H1 (cell line): Measurements from ENCODE around the gene NR2F2.

Experiments
- CTCF ChIP-seq, 3 experiments: IDR thresholded peaks; 1 replicate in 2 of 3; 2 replicates in 1 of 3; pipeline versions ENCODE4 v1.5.1 to v1.6.1; 2011; ENCODE audit warnings: low read length in 3 of 3, mild to moderate bottlenecking in 3 of 3, inconsistent platforms in 2 of 3, low read depth in 1 of 3, moderate library complexity in 1 of 3; ENCODE audit not compliant: insufficient read depth in 1 of 3; ENCODE audit errors: control extremely low read depth in 1 of 3
- FOSL1 ChIP-seq: IDR thresholded peaks from 2 replicates; pipeline ENCODE4 v1.6.1; 2011; ENCODE audit warnings: mild to moderate bottlenecking, low read depth, low read length, moderate library complexity; ENCODE audit not compliant: insufficient read depth
- POLR2A ChIP-seq, 2 experiments: IDR thresholded peaks; 1 replicate in 1 of 2; 2 replicates in 1 of 2; pipeline ENCODE4 v1.6.1; 2011; ENCODE audit warnings: low read depth in 2 of 2, low read length in 2 of 2, mild to moderate bottlenecking in 2 of 2; ENCODE audit errors: control extremely low read depth in 1 of 2

GRCh38 chr15:96329403-96329981 is 1.0 kb upstream of the NR2F2 start:
- TF ChIP-seq FOSL1 (no peak), POLR2A (IDR thresholded peaks at IDR 0.05; ENCODE audit: control extremely low read depth in 1 of 2, low read depth in 2 of 2, low read length in 2 of 2) (no peak), CTCF (IDR thresholded peaks at IDR 0.05; ENCODE audit: control extremely low read depth in 1 of 3, insufficient read depth in 1 of 3, low read depth in 1 of 3, low read length in 3 of 3) (no peak)
